HAP-1 (cell line): ENCODE results near the gene BHLHE40.

Source experiments
- DNase-seq, 2 experiments: peaks; one replicate each; pipeline ENCODE4 v3.0.0-alpha.2; 2016 to 2020; ENCODE audit warnings: low spot score in 2 of 2
- H3K27me3 ChIP-seq: fragments of 250-450 bp; sonication (Bioruptor Pico); 2 replicates; pipeline ENCODE4 v1.5.1; 2020; ENCODE audit warnings: low read depth, mild to moderate bottlenecking, moderate library complexity
- H3K36me3 ChIP-seq: fragments of 250-450 bp; sonication (Bioruptor Pico); replicated peaks from 2 replicates; pipeline ENCODE4 v1.5.1; 2020; ENCODE audit warnings: mild to moderate bottlenecking
- H3K4me1 ChIP-seq: fragments of 250-450 bp; sonication (Bioruptor Pico); 2 replicates; pipeline ENCODE4 v1.5.1; 2020; ENCODE audit warnings: mild to moderate bottlenecking
- H3K4me3 ChIP-seq: fragments of 250-450 bp; sonication (Bioruptor Pico); 2 replicates; pipeline ENCODE4 v1.5.1; 2020; ENCODE audit warnings: mild to moderate bottlenecking, moderate library complexity
- H3K9me3 ChIP-seq: fragments of 250-450 bp; sonication (Bioruptor Pico); 2 replicates; pipeline ENCODE4 v1.5.1; 2020; ENCODE audit warnings: mild to moderate bottlenecking, moderate library complexity
- in situ Hi-C: fragments of 300-500 bp; cut with MboI; formaldehyde crosslinking; loops from 3 replicates; pipeline ENCODE4 v1.14.3; 2020; ENCODE audit warnings: low sequenced_read_pairs, inconsistent platforms, mixed read lengths

BHLHE40 gene

GRCh38 chr3:4972652-4973643 lies 6.3 kb upstream of the BHLHE40 start:
- Histone ChIP-seq H3K4me1 (peaks cover 9% of the 10 kb centered on the region), H3K4me3 (no peak overlapping the region), H3K9me3 (no peaks in the 10 kb centered on the region), H3K27me3 (no peaks in the 10 kb centered on the region), H3K36me3 (no peaks in the 10 kb centered on the region)
- DNase-seq: no peak
- in situ Hi-C loops: no loop called here

- in situ Hi-C loops: no loop called here
- Histone ChIP-seq H3K36me3 (no peaks in the 10 kb centered on the region), H3K9me3 (no peaks in the 10 kb centered on the region), H3K27me3 (no peaks in the 10 kb centered on the region), H3K4me1 (peaks cover 12% of the 10 kb centered on the region), H3K4me3 (no peak overlapping the region)
- DNase-seq: no peak
These were observed 5.1 kb upstream of the BHLHE40 start for GRCh38 chr3:4974154-4974553.

GRCh38 chr3:4976109-4976508 lies 3.1 kb upstream of the BHLHE40 start:
- peak; percentile 67 to 73 for DNase-seq
- Histone ChIP-seq H3K36me3 (peaks cover under 1% of the 10 kb centered on the region), H3K4me1 (peaks cover 12% of the 10 kb centered on the region), H3K27me3 (no peaks in the 10 kb centered on the region), H3K9me3 (no peaks in the 10 kb centered on the region), H3K4me3 (no peak overlapping the region)
- in situ Hi-C loops: loop anchor here (25.0 kb wide), 1 partner anchor 664 kb away; the partner anchor contains the start of gene SETMAR

GRCh38 chr3:4977001-4977852 lies 2.0 kb upstream of the BHLHE40 start:
- DNase-seq: peak; percentile 34 to 77
- in situ Hi-C loops: loop anchor here (25.0 kb wide), 1 partner anchor 665 kb away; the partner anchor contains the start of gene SETMAR
- H3K9me3 ChIP-seq: no peaks in the 10 kb centered on the region
- H3K4me1 ChIP-seq: peaks cover 23% of the 10 kb centered on the region
- H3K27me3 ChIP-seq: no peaks in the 10 kb centered on the region
- H3K4me3 ChIP-seq: peak overlapping the region; percentile 69
- peaks cover 11% of the 10 kb centered on the region for H3K36me3 ChIP-seq

GRCh38 chr3:4977853-4978203 lies 1.4 kb upstream of the BHLHE40 start:
- DNase-seq: no peak
- Histone ChIP-seq H3K4me1 (peaks cover 23% of the 10 kb centered on the region), H3K9me3 (no peaks in the 10 kb centered on the region), H3K4me3 (peak overlapping the region; percentile 69), H3K27me3 (no peaks in the 10 kb centered on the region), H3K36me3 (peaks cover 15% of the 10 kb centered on the region)
- in situ Hi-C loops: loop anchor here (25.0 kb wide), 1 partner anchor 666 kb away; the partner anchor contains the start of gene SETMAR

- H3K27me3 ChIP-seq: no peaks in the 10 kb centered on the region
These were observed 852 bp upstream of the BHLHE40 start for GRCh38 chr3:4978204-4978965.

GRCh38 chr3:4978966-4979427 lies 240 bp upstream of the BHLHE40 start:
- in situ Hi-C loops: loop anchor here (25.0 kb wide), 1 partner anchor 667 kb away; the partner anchor contains the start of gene SETMAR
- no peaks in the 10 kb centered on the region for H3K9me3 ChIP-seq
- H3K36me3 ChIP-seq: peaks cover 26% of the 10 kb centered on the region
- DNase-seq: peak; percentile 84 to 91
- no peaks in the 10 kb centered on the region for H3K27me3 ChIP-seq
- peaks cover 23% of the 10 kb centered on the region for H3K4me1 ChIP-seq
- peak overlapping the region; percentile 69 for H3K4me3 ChIP-seq

More at GRCh38 chr3:4978204-4978965, 852 bp upstream of the BHLHE40 start:
- H3K36me3 ChIP-seq: peaks cover 21% of the 10 kb centered on the region
- peak overlapping the region; percentile 69 for H3K4me3 ChIP-seq
- peak; percentile 89 to 97 for DNase-seq
- in situ Hi-C loops: loop anchor here (25.0 kb wide), 1 partner anchor 666 kb away; the partner anchor contains the start of gene SETMAR
- peaks cover 23% of the 10 kb centered on the region for H3K4me1 ChIP-seq
- no peaks in the 10 kb centered on the region for H3K9me3 ChIP-seq

- in situ Hi-C loops: loop anchor here (25.0 kb wide), 1 partner anchor 668 kb away; the partner anchor contains the start of gene SETMAR
- H3K4me1 ChIP-seq: peaks cover 23% of the 10 kb centered on the region
These were observed 1.3 kb downstream of the BHLHE40 start for GRCh38 chr3:4980229-4981203.

GRCh38 chr3:4981294-4981664 lies 2.0 kb downstream of the BHLHE40 start:
- no peaks in the 10 kb centered on the region for H3K27me3 ChIP-seq

More at GRCh38 chr3:4980229-4981203, 1.3 kb downstream of the BHLHE40 start:
- no peaks in the 10 kb centered on the region for H3K9me3 ChIP-seq
- H3K36me3 ChIP-seq: peaks cover 26% of the 10 kb centered on the region
- peak; percentile 81 to 96 for DNase-seq
- H3K27me3 ChIP-seq: no peaks in the 10 kb centered on the region
- peak overlapping the region; percentile 69 for H3K4me3 ChIP-seq

GRCh38 chr3:4981665-4982494 lies 2.6 kb downstream of the BHLHE40 start:
- Histone ChIP-seq H3K36me3 (peaks cover 26% of the 10 kb centered on the region), H3K9me3 (no peaks in the 10 kb centered on the region), H3K27me3 (no peaks in the 10 kb centered on the region), H3K4me1 (peaks cover 28% of the 10 kb centered on the region), H3K4me3 (peak overlapping the region; percentile 7)
- DNase-seq: no peak
- in situ Hi-C loops: loop anchor here (25.0 kb wide), 1 partner anchor 670 kb away; the partner anchor contains the start of gene SETMAR

More at GRCh38 chr3:4981294-4981664, 2.0 kb downstream of the BHLHE40 start:
- H3K9me3 ChIP-seq: no peaks in the 10 kb centered on the region
- peaks cover 26% of the 10 kb centered on the region for H3K36me3 ChIP-seq
- no peak for DNase-seq
- peak overlapping the region; percentile 7 for H3K4me3 ChIP-seq
- in situ Hi-C loops: loop anchor here (25.0 kb wide), 1 partner anchor 669 kb away; the partner anchor contains the start of gene SETMAR
- H3K4me1 ChIP-seq: peaks cover 23% of the 10 kb centered on the region
